Trophoblast cell (in vitro differentiated cells and primary cell): Measurements from ENCODE around the gene TMOD3.

Experiments
- DNase-seq, 2 donors: peaks; one replicate each; pipeline ENCODE4 v3.0.0-alpha.2; 2016
- H2AFZ ChIP-seq: 2 replicates; pipeline ENCODE4 v1.6.1; 2013; ENCODE audit warnings: low read length, moderate library complexity, mild to moderate bottlenecking; ENCODE audit not compliant: insufficient read depth, poor library complexity
- H2AK5ac ChIP-seq: 2 replicates; pipeline ENCODE4 v1.6.1; 2013; ENCODE audit warnings: mild to moderate bottlenecking, low read length
- H2BK120ac ChIP-seq: 2 replicates; pipeline ENCODE4 v1.6.1; 2013; ENCODE audit warnings: low read length, mild to moderate bottlenecking, moderate library complexity; ENCODE audit not compliant: insufficient read depth, poor library complexity
- H2BK12ac ChIP-seq: 2 replicates; pipeline ENCODE4 v1.6.1; 2013; ENCODE audit warnings: mild to moderate bottlenecking, low read length, moderate library complexity
- H2BK5ac ChIP-seq: 2 replicates; pipeline ENCODE4 v1.6.1; 2013; ENCODE audit warnings: low read length, low read depth, moderate library complexity, mild to moderate bottlenecking; ENCODE audit not compliant: poor library complexity
- H3K14ac ChIP-seq: 2 replicates; pipeline ENCODE4 v1.6.1; 2013; ENCODE audit warnings: mild to moderate bottlenecking, low read length
- H3K18ac ChIP-seq: 2 replicates; pipeline ENCODE4 v1.6.1; 2013; ENCODE audit warnings: mild to moderate bottlenecking, low read length
- H3K23ac ChIP-seq: 2 replicates; pipeline ENCODE4 v1.6.1; 2013; ENCODE audit warnings: low read length
- H3K27ac ChIP-seq: 2 replicates; pipeline ENCODE4 v1.5.1; 2013; ENCODE audit warnings: low read depth, mild to moderate bottlenecking, inconsistent platforms, low read length, moderate library complexity
- H3K27me3 ChIP-seq: 2 replicates; pipeline ENCODE4 v1.6.1; 2013; ENCODE audit warnings: inconsistent platforms, mild to moderate bottlenecking, low read length, moderate library complexity; ENCODE audit not compliant: insufficient read depth
- H3K36me3 ChIP-seq, 2 experiments: 1 replicate in 1 of 2; 2 replicates in 1 of 2; pipeline ENCODE4 v1.6.1; 2013; ENCODE audit warnings: low read length in 2 of 2, mild to moderate bottlenecking in 2 of 2, moderate library complexity in 1 of 2; ENCODE audit not compliant: insufficient read depth in 2 of 2, control insufficient read depth in 1 of 2
- H3K4ac ChIP-seq: 2 replicates; pipeline ENCODE4 v1.6.1; 2013; ENCODE audit warnings: low read depth, mild to moderate bottlenecking, low read length, moderate library complexity
- H3K4me1 ChIP-seq, 2 experiments: 1 replicate in 1 of 2; 2 replicates in 1 of 2; pipeline ENCODE4 v1.6.1; 2013; ENCODE audit warnings: low read length in 2 of 2, mild to moderate bottlenecking in 2 of 2, moderate library complexity in 1 of 2; ENCODE audit not compliant: insufficient read depth in 2 of 2, control insufficient read depth in 1 of 2
- H3K4me2 ChIP-seq: 2 replicates; pipeline ENCODE4 v1.6.1; 2013; ENCODE audit warnings: inconsistent platforms, mild to moderate bottlenecking, low read length, moderate library complexity
- H3K4me3 ChIP-seq: 2 replicates; pipeline ENCODE4 v1.5.1; 2013; ENCODE audit warnings: mild to moderate bottlenecking, low read depth, low read length, inconsistent platforms
- H3K79me1 ChIP-seq: one replicate; pipeline ENCODE4 v1.6.1; 2013; ENCODE audit warnings: low read length
- H3K79me2 ChIP-seq: 2 replicates; pipeline ENCODE4 v1.6.1; 2013; ENCODE audit warnings: low read length, mild to moderate bottlenecking; ENCODE audit not compliant: control insufficient read depth, insufficient read depth, poor library complexity
- H3K9ac ChIP-seq: 2 replicates; pipeline ENCODE4 v1.6.1; 2013; ENCODE audit warnings: mild to moderate bottlenecking, low read length
- H3K9me3 ChIP-seq: 2 replicates; pipeline ENCODE4 v1.6.1; 2013; ENCODE audit warnings: low read depth, mild to moderate bottlenecking, control low read depth, inconsistent platforms, low read length; ENCODE audit not compliant: insufficient read depth
- H4K12ac ChIP-seq: 2 replicates; pipeline ENCODE4 v1.6.1; 2013; ENCODE audit warnings: low read depth, mild to moderate bottlenecking, low read length, moderate library complexity
- H4K8ac ChIP-seq: 2 replicates; pipeline ENCODE4 v1.6.1; 2013; ENCODE audit warnings: low read depth, mild to moderate bottlenecking, low read length, moderate library complexity
- H4K91ac ChIP-seq: one replicate; pipeline ENCODE4 v1.6.1; 2013; ENCODE audit warnings: low read depth, mild to moderate bottlenecking, low read length, moderate library complexity
- WGBS: extraction: QIAGEN DNeasy Blood & Tissue Kit; methylation state at CpG from one replicate; pipeline ENCODE4 v1.1.7; 2013; ENCODE audit warnings: missing lambda C conversion rate; ENCODE audit not compliant: insufficient read length, insufficient coverage; ENCODE audit errors: extremely low coverage; 5-methylcytosine and 5-hydroxymethylcytosine counted together

The TMOD3 gene

DNA sequence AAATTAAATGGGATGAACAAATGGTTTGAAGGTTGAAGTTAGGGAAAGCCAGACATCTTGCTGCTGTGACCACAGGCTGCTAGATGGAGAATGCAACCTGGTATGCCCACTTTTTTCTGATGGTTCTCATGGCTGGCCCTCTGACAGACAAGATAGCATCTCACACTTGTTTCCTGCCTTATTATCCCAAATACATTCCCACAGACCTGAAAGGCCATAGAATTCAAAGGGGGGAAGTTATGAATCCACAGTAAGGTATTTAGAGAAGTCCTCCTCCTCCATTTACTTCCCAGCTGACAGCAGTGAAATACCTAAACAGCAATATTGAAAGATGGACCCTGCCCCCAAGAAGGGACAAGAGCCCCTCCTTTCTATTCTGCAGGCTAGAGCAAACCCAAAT lies 109.8 kb downstream of the TMOD3 start:
- Histone ChIP-seq H3K18ac (no peak overlapping the region), H2AK5ac (no peak overlapping the region), H4K12ac (no peak overlapping the region), H3K27ac (no peak overlapping the region), H3K79me2 (no peaks in the 10 kb centered on the region), H3K9me3 (no peaks in the 10 kb centered on the region), H2BK12ac (no peak overlapping the region), H3K4ac (no peak overlapping the region), H2AFZ (no peak overlapping the region), H3K23ac (no peak overlapping the region), H3K9ac (no peak overlapping the region), H3K4me1 (no peaks in the 10 kb centered on the region), H2BK120ac (no peak overlapping the region), H3K4me3 (no peak overlapping the region), H3K4me2 (no peak overlapping the region), H3K27me3 (no peaks in the 10 kb centered on the region), H3K79me1 (no peaks in the 10 kb centered on the region), H4K91ac (no peak overlapping the region), H3K14ac (no peak overlapping the region), H4K8ac (no peak overlapping the region), H3K36me3 (peaks cover 10 to 13% of the 10 kb centered on the region in 2 experiments), H2BK5ac (no peak overlapping the region)
- DNase-seq: no peak

DNA sequence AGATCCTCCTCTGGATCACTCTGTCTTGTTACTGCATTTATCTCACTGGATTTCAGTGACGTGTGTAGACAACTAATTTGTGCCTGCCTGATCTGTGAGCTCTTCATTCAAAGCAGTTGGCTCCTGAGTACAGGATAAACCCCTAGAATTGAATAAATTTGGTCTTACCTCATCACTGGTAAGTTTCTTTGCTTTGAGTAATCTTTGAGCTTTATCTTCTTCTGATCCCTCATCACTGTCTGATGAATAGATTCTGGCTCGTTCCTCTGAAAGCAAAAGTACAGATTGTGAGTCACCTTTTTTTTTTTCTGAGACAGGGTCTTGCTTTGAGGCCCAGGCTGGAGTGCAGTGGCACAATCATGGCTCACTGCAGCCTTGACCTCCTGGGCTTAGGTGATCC lies 117.7 kb downstream of the TMOD3 start:
- H4K8ac ChIP-seq: no peak overlapping the region
- no peak overlapping the region for H2BK120ac ChIP-seq
- H3K4ac ChIP-seq: no peak overlapping the region
- no peaks in the 10 kb centered on the region for H3K79me2 ChIP-seq
- no peak overlapping the region for H3K4me2 ChIP-seq
- no peak overlapping the region for H3K4me3 ChIP-seq
- H4K12ac ChIP-seq: no peak overlapping the region
- no peak overlapping the region for H4K91ac ChIP-seq
- no peaks in the 10 kb centered on the region for H3K9me3 ChIP-seq
- no peak overlapping the region for H3K14ac ChIP-seq
- H3K27me3 ChIP-seq: no peaks in the 10 kb centered on the region
- no peak overlapping the region for H3K9ac ChIP-seq
- peaks cover 23 to 41% of the 10 kb centered on the region in 2 experiments for H3K36me3 ChIP-seq
- H3K23ac ChIP-seq: no peak overlapping the region
- no peak overlapping the region for H2BK5ac ChIP-seq
- DNase-seq: no peak
- H3K27ac ChIP-seq: no peak overlapping the region
- H3K18ac ChIP-seq: no peak overlapping the region
- no peak overlapping the region for H2AFZ ChIP-seq
- no peak overlapping the region for H2BK12ac ChIP-seq
- H2AK5ac ChIP-seq: no peak overlapping the region
- WGBS: no CpG with 5 or more reads among the region's 2 CpGs
- no peaks in the 10 kb centered on the region for H3K79me1 ChIP-seq
- no peaks in the 10 kb centered on the region for H3K4me1 ChIP-seq

DNA sequence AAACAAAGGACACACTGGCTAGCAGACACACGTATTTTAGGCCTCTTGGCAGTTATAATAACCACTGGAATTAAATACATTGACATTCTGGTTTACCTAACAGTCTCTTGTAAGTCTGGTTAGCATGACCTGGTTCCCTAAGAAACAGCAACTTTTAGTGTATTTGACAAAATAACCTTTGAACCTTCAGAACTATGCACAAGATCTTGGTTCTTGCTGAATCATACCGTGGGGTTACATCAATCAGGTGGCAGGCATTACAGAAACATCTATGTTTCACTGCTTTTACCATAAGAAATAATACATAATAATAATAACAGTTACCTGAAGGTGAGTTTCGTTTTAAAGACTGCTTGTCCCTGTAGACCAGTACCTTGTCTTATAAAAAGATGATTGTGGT lies 123.4 kb downstream of the TMOD3 start:
- H4K8ac ChIP-seq: no peak overlapping the region
- H3K18ac ChIP-seq: no peak overlapping the region
- DNase-seq: no peak

DNA sequence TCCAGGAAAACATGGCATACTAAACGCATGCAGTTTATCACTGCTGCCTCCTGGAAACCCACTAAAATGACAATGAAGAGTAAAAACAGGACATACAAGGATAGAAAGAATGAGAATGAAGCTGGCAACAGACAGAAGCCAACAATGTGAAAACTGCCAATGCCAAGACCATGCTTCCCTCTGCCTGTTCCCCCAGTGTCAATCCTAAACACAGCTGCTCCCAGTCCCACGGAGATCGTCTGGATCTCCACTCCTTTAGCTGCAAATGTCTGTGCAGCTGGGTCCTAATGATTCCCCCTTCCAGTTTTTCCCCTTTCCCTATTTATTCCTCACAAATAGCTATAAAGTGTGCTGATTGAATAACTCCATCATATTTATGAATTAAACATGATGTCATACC lies 126.1 kb downstream of the TMOD3 start:
- H3K9me3 ChIP-seq: no peaks in the 10 kb centered on the region
- no peaks in the 10 kb centered on the region for H3K79me2 ChIP-seq
- no peak overlapping the region for H4K8ac ChIP-seq
- no peak overlapping the region for H4K12ac ChIP-seq
- peaks cover 24 to 38% of the 10 kb centered on the region in 2 experiments for H3K36me3 ChIP-seq
- no peaks in the 10 kb centered on the region for H3K4me1 ChIP-seq
- no peak overlapping the region for H3K9ac ChIP-seq
- no peak overlapping the region for H2AK5ac ChIP-seq
- H3K14ac ChIP-seq: no peak overlapping the region
- H3K79me1 ChIP-seq: no peaks in the 10 kb centered on the region
- H2BK5ac ChIP-seq: no peak overlapping the region
- WGBS: no CpG with 5 or more reads among the region's 3 CpGs
- H3K23ac ChIP-seq: no peak overlapping the region
- no peak overlapping the region for H2BK120ac ChIP-seq
- no peak overlapping the region for H2AFZ ChIP-seq
- H4K91ac ChIP-seq: no peak overlapping the region
- H3K4ac ChIP-seq: no peak overlapping the region
- H3K4me3 ChIP-seq: no peak overlapping the region
- no peak for DNase-seq
- H3K18ac ChIP-seq: no peak overlapping the region
- H2BK12ac ChIP-seq: no peak overlapping the region
- H3K27me3 ChIP-seq: no peaks in the 10 kb centered on the region
- no peak overlapping the region for H3K4me2 ChIP-seq
- no peak overlapping the region for H3K27ac ChIP-seq

More for the DNA sequence above, 123.4 kb downstream of the TMOD3 start:
- Histone ChIP-seq H3K4me2 (no peak overlapping the region), H3K27me3 (no peaks in the 10 kb centered on the region), H3K27ac (no peak overlapping the region), H2BK120ac (no peak overlapping the region), H2BK5ac (no peak overlapping the region), H3K9ac (no peak overlapping the region), H2AFZ (no peak overlapping the region), H3K79me2 (no peaks in the 10 kb centered on the region), H3K4me3 (no peak overlapping the region), H3K4ac (no peak overlapping the region), H3K36me3 (peaks cover 30 to 47% of the 10 kb centered on the region in 2 experiments), H4K91ac (no peak overlapping the region), H2AK5ac (no peak overlapping the region), H3K4me1 (no peaks in the 10 kb centered on the region), H3K9me3 (no peaks in the 10 kb centered on the region), H4K12ac (no peak overlapping the region), H3K79me1 (no peaks in the 10 kb centered on the region), H3K23ac (no peak overlapping the region), H2BK12ac (no peak overlapping the region), H3K14ac (no peak overlapping the region)
- no CpG with 5 or more reads among the region's 3 CpGs for WGBS
